Measurements from ENCODE around the gene IGF2BP2.

IGF2BP2 gene

DNA sequence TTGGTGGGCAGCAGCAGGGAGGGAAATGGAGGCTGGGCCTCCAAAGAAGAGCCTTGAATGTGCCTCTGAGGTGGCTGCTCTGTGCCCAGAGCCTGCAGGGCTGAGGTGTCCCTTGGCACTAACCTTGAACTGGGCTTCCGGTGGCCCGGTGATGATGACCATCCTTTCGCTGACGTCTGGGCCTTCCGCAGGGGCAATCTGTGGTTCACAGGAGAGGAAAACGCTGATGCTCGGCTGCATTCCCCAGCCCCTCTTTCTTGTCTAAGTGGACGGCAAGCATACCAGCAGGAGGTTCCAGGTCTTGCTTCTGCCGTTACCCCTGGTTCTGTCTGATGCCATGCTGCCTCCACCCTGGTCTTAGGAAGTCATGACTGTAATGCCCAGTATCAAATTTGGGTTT is 172.9 kb downstream of the IGF2BP2 start:
- H3K4me3 ChIP-seq (ENCODE audit: low read depth, low read length) = no peak overlapping the region
- DNase-seq (ENCODE audit: low read depth) = no peak

DNA sequence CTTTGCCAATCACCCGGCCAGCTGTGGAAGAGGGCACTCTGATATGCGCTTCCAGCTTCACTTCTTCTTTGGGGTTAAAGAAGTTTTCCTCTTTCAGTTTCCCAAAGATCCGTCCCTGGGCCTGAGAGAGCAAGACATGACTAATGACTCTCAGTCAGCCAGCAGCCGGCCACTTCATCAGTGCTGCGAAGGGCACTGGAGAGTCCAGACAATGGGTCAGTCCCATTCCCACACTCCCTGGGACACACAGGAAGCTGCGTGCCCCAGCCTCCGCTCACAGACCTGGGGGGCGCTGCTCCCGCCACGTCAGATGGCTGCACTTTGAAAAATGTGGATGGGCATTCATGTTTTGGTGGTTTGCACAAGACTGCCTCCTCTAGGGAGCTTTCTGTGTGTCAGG is 175.4 kb downstream of the IGF2BP2 start:
- DNase-seq (ENCODE audit: low read depth) = no peak
- no peak overlapping the region for H3K4me3 ChIP-seq (ENCODE audit: low read depth, low read length)
- TF ChIP-seq, protein P1, sequence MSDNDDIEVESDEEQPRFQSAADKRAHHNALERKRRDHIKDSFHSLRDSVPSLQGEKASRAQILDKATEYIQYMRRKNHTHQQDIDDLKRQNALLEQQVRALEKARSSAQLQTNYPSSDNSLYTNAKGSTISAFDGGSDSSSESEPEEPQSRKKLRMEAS (IDR thresholded peaks at IDR 0.05; ENCODE audit: low read depth, low read length) = no peak
- TF ChIP-seq POLR2A (IDR thresholded peaks at IDR 0.05; ENCODE audit: extremely low read depth, insufficient read length) (no peak), MYC (IDR thresholded peaks at IDR 0.05; ENCODE audit: low read depth, low read length) (no peak)
- TF ChIP-seq, protein P2, sequence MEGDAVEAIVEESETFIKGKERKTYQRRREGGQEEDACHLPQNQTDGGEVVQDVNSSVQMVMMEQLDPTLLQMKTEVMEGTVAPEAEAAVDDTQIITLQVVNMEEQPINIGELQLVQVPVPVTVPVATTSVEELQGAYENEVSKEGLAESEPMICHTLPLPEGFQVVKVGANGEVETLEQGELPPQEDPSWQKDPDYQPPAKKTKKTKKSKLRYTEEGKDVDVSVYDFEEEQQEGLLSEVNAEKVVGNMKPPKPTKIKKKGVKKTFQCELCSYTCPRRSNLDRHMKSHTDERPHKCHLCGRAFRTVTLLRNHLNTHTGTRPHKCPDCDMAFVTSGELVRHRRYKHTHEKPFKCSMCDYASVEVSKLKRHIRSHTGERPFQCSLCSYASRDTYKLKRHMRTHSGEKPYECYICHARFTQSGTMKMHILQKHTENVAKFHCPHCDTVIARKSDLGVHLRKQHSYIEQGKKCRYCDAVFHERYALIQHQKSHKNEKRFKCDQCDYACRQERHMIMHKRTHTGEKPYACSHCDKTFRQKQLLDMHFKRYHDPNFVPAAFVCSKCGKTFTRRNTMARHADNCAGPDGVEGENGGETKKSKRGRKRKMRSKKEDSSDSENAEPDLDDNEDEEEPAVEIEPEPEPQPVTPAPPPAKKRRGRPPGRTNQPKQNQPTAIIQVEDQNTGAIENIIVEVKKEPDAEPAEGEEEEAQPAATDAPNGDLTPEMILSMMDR (IDR thresholded peaks at IDR 0.05; ENCODE audit: low read depth, low read length) = no peak

More for the DNA sequence above, 172.9 kb downstream of the IGF2BP2 start:
- TF ChIP-seq MYC (IDR thresholded peaks at IDR 0.05; ENCODE audit: low read depth, low read length) (no peak), POLR2A (IDR thresholded peaks at IDR 0.05; ENCODE audit: extremely low read depth, insufficient read length) (no peak)
- TF ChIP-seq, protein P2 (IDR thresholded peaks at IDR 0.05; ENCODE audit: low read depth, low read length) = no peak
- TF ChIP-seq, protein P1 (IDR thresholded peaks at IDR 0.05; ENCODE audit: low read depth, low read length) = no peak

DNA sequence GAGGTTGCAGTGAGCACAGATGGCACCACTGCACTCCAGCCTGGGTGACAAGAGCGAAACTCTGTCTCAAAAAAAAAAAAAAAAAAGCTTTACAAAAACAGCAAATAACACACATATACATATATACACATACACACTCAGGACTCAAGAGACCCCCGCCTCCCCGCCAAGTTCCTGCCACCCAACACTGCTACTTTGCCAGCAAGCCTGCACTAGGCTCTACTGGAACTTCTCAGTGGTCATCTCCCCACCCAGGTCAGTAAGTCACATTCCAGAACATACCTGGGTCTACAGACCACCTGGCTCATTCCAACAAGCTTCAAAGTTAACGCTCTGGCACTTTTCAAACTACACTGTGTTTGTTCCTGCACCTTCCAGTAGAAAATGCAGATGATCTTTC is 176.4 kb downstream of the IGF2BP2 start:
- no peak overlapping the region for H3K4me3 ChIP-seq (ENCODE audit: low read depth, low read length)
- no peak for DNase-seq (ENCODE audit: low read depth)
- no peak for TF ChIP-seq POLR2A (IDR thresholded peaks at IDR 0.05; ENCODE audit: extremely low read depth, insufficient read length)
- TF ChIP-seq, protein P2 (IDR thresholded peaks at IDR 0.05; ENCODE audit: low read depth, low read length) = no peak
- TF ChIP-seq, protein P1 (IDR thresholded peaks at IDR 0.05; ENCODE audit: low read depth, low read length) = no peak

DNA sequence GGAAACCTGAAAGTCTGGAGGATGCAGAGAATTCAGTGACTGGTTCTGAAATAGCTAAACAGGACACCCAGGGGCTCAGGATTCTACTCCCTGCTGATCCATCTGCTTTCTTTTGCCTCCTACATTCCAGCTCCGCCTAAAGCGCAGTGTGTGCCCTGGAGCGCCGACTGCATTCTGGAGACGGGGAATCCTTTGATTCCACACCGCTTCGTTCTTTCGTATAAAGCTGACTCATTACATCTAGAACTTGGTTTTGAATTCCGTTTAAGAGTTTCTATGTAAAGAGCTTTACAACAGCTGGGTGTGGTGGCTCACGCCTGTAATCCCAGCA is 177.0 kb downstream of the IGF2BP2 start:
- DNase-seq (ENCODE audit: low read depth) = no peak
- H3K4me3 ChIP-seq (ENCODE audit: low read depth, low read length) = no peak overlapping the region
- no peak for TF ChIP-seq POLR2A (IDR thresholded peaks at IDR 0.05; ENCODE audit: extremely low read depth, insufficient read length)
- TF ChIP-seq, protein P2 (IDR thresholded peaks at IDR 0.05; ENCODE audit: low read depth, low read length) = no peak
- TF ChIP-seq, protein P1 (IDR thresholded peaks at IDR 0.05; ENCODE audit: low read depth, low read length) = no peak
- TF ChIP-seq MYC (IDR thresholded peaks at IDR 0.05; ENCODE audit: low read depth, low read length) = no peak

DNA sequence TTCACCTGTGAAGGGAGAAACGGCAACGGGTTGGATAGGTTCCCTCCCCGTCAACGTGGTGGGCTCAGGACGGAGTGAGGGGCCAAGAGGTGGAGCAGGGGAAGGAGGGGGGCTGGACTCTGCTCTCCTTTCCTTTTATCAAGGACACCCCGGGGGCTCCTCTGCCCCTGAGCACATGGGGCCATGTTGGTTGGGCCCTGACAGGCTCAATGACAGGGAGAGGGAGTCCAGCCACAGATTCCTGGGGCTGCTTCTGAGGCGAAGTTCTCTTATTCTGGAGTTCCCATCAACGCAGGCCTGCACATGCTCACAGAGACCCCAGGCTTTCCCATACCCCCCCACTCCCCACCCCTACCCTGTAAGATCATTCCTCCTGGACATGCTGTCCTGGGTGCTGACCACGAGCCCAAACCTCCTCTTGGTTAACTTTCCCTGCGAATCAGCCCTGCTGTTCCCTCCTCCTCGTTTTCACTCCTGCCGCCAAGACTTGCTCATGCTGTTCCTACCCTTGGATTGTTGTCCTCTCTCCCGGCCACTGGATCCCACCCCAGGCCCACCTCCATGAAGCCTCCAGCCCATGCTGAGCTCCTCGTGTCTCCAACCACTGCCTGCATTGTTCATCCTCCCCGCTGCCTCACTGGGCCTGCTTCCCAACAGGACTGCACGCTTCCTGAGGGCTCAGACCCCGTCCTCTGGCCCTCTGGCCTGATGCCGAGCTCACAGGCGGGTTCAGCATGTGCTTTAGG is 177.5 kb downstream of the IGF2BP2 start:
- no peak overlapping the region for H3K4me3 ChIP-seq (ENCODE audit: low read depth, low read length)
- TF ChIP-seq, protein P1 (IDR thresholded peaks at IDR 0.05; ENCODE audit: low read depth, low read length) = no peak
- TF ChIP-seq POLR2A (IDR thresholded peaks at IDR 0.05; ENCODE audit: extremely low read depth, insufficient read length) (no peak), MYC (IDR thresholded peaks at IDR 0.05; ENCODE audit: low read depth, low read length) (no peak)
- TF ChIP-seq, protein P2 (IDR thresholded peaks at IDR 0.05; ENCODE audit: low read depth, low read length) = no peak

More for the DNA sequence above, 177.5 kb downstream of the IGF2BP2 start:
- DNase-seq (ENCODE audit: low read depth) = no peak
